Activated CD4-positive, CD25-positive, alpha-beta regulatory T cell treated with anti-CD3 and anti-CD28 coated beads, Interleukin-2, amount 50 U/mL, for 24 hours (primary cell): ENCODE results near the gene ECEL1.
"Not testable (repeated sequence)": the region's sequence is repeated elsewhere in the genome, so short reads cannot be mapped to it uniquely, and the experiment has no call there.

Source experiments
- ATAC-seq, 2 donors: fragments of 150-1000 bp; cut with Tn5 transposase; one replicate each; pipeline ENCODE4 v1.10.0; 2021; ENCODE audit warnings: mild to moderate bottlenecking in 1 of 2, moderate library complexity in 1 of 2

Gene ECEL1

GRCh38 chr2:232487385-232488096 is at the start of gene ECEL1:
TSS of gene ECEL1 (minus strand) at chr2:232487834. CDS start at chr2:232486653, 1,181 bp downstream.
- ATAC-seq: no peak

- no peak for ATAC-seq
These were observed 49.4 kb upstream of the ECEL1 start for GRCh38 chr2:232537079-232537478.

- no peak for ATAC-seq
These were observed 48.3 kb upstream of the ECEL1 start for GRCh38 chr2:232535761-232536530.

- ATAC-seq: no peak
These were observed 47.5 kb upstream of the ECEL1 start for GRCh38 chr2:232534940-232535651.

GRCh38 chr2:232533944-232534710 is 46.5 kb upstream of the ECEL1 start:
- no peak for ATAC-seq

GRCh38 chr2:232532821-232533220 is 45.2 kb upstream of the ECEL1 start:
- not testable (repeated sequence) for ATAC-seq

GRCh38 chr2:232532419-232532818 is 44.8 kb upstream of the ECEL1 start:
- no peak for ATAC-seq

GRCh38 chr2:232530626-232531260 is 43.1 kb upstream of the ECEL1 start:
- no peak for ATAC-seq

GRCh38 chr2:232529806-232530547 is 42.3 kb upstream of the ECEL1 start:
- ATAC-seq: no peak

GRCh38 chr2:232528746-232529460 is 41.3 kb upstream of the ECEL1 start:
- ATAC-seq: no peak

GRCh38 chr2:232527905-232528470 is 40.4 kb upstream of the ECEL1 start:
- ATAC-seq: no peak

GRCh38 chr2:232526372-232526941 is 38.8 kb upstream of the ECEL1 start:
- ATAC-seq: no peak

GRCh38 chr2:232525791-232526371 is 38.2 kb upstream of the ECEL1 start, which contains the start of gene CHRND:
TSS of gene CHRND (plus strand) at chr2:232526160. CDS start at chr2:232526216, 56 bp downstream.
- no peak for ATAC-seq

GRCh38 chr2:232525199-232525598 is 37.6 kb upstream of the ECEL1 start:
- ATAC-seq: no peak

GRCh38 chr2:232524771-232525170 is 37.1 kb upstream of the ECEL1 start:
- ATAC-seq: no peak

GRCh38 chr2:232523682-232524597 is 36.3 kb upstream of the ECEL1 start:
- peak in 1 of 2 donors; percentile 24 for ATAC-seq

- no peak for ATAC-seq
These were observed 35.7 kb upstream of the ECEL1 start for GRCh38 chr2:232523402-232523681.

- no peak for ATAC-seq
These were observed 35.2 kb upstream of the ECEL1 start for GRCh38 chr2:232522623-232523401.
